Hepatocyte (in vitro differentiated cells): Measurements from ENCODE around the gene MYL2. TPM values are rescaled to one million over a fixed set of nuclear protein-coding genes. Genes with fewer than 3 reads are reported as not detected.

Experiments
- DNase-seq: peaks from one replicate; pipeline ENCODE4 v3.0.0-alpha.2; 2016; ENCODE audit warnings: low spot score
- H2AFZ ChIP-seq: fragments of 200-600 bp; sonication (generic); 2 replicates; pipeline ENCODE4 v1.6.0; 2016; ENCODE audit warnings: antibody characterized with exemption, mild to moderate bottlenecking
- H3K27ac ChIP-seq: fragments of 200-600 bp; sonication (generic); 2 replicates; pipeline ENCODE4 v1.5.1; 2016; ENCODE audit warnings: mild to moderate bottlenecking
- H3K27me3 ChIP-seq: fragments of 200-600 bp; sonication (generic); 2 replicates; pipeline ENCODE4 v1.6.1; 2016
- H3K36me3 ChIP-seq: fragments of 200-600 bp; sonication (generic); replicated peaks from 2 replicates; pipeline ENCODE4 v1.5.1; 2016; ENCODE audit warnings: low read depth; ENCODE audit not compliant: insufficient read depth
- H3K4me1 ChIP-seq: fragments of 200-600 bp; sonication (generic); 2 replicates; pipeline ENCODE4 v1.5.1; 2016; ENCODE audit warnings: mild to moderate bottlenecking, moderate library complexity; ENCODE audit not compliant: insufficient read depth
- H3K4me2 ChIP-seq: fragments of 200-600 bp; sonication (generic); 2 replicates; pipeline ENCODE4 v1.6.0; 2016
- H3K4me3 ChIP-seq: fragments of 200-600 bp; sonication (generic); 2 replicates; pipeline ENCODE4 v1.5.1; 2016; ENCODE audit warnings: mild to moderate bottlenecking
- H3K79me2 ChIP-seq: fragments of 200-600 bp; sonication (generic); 2 replicates; pipeline ENCODE4 v1.6.0; 2017; ENCODE audit warnings: mild to moderate bottlenecking
- H3K9me2 ChIP-seq: fragments of 200-600 bp; sonication (generic); replicated peaks from 2 replicates; pipeline ENCODE4 v1.6.0; 2017; ENCODE audit warnings: mild to moderate bottlenecking; ENCODE audit not compliant: insufficient read depth
- H3K9me3 ChIP-seq: fragments of 200-600 bp; sonication (generic); 2 replicates; pipeline ENCODE4 v1.5.1; 2016; ENCODE audit warnings: low read depth, mild to moderate bottlenecking
- H4K20me1 ChIP-seq: fragments of 200-600 bp; sonication (generic); 2 replicates; pipeline ENCODE4 v1.6.0; 2016; ENCODE audit warnings: mild to moderate bottlenecking; ENCODE audit not compliant: insufficient read depth, poor library complexity, severe bottlenecking
- CTCF ChIP-seq: fragments of 200-600 bp; sonication (generic); IDR thresholded peaks from 2 replicates; pipeline ENCODE4 v1.5.1; 2016; ENCODE audit warnings: antibody characterized with exemption, mild to moderate bottlenecking; ENCODE audit not compliant: poor library complexity
- EZH2 ChIP-seq: fragments of 200-600 bp; sonication (generic); IDR thresholded peaks from 2 replicates; pipeline ENCODE4 v1.6.1; 2016; ENCODE audit warnings: antibody characterized with exemption, mild to moderate bottlenecking, borderline replicate concordance
- EZH2phosphoT487 ChIP-seq: fragments of 200-600 bp; sonication (generic); IDR thresholded peaks from one replicate; pipeline ENCODE4 v1.6.1; 2018; ENCODE audit warnings: antibody characterized with exemption, mild to moderate bottlenecking, low read depth, moderate library complexity; ENCODE audit not compliant: unreplicated experiment, severe bottlenecking
- WGBS: methylation state at CpG from one replicate; pipeline ENCODE4 v1.1.6; 2016; ENCODE audit warnings: low lambda C conversion rate; ENCODE audit errors: missing lambda C conversion rate; 5-methylcytosine and 5-hydroxymethylcytosine counted together
- polyA plus RNA-seq: library from polyadenylated mRNA; unstranded; fragments of >200 nt; fragmentation: Nextera tagmentation; extraction: Ambion mirVana; gene quantifications from 2 replicates; pipeline ENCODE4 v1.2.1, GENCODE V29; 2016
- total RNA-seq: library from RNA; depleted of rRNA; stranded (reverse); fragments of >200 nt; gene quantifications from 2 replicates; pipeline ENCODE4 v1.2.3, GENCODE V29; 2014

The MYL2 gene
- total and polyA plus RNA-seq, 2 experiments from 2014 or later: not detected

- DNase-seq: no peak
- Histone ChIP-seq H3K36me3 (no peaks in the 10 kb centered on the region), H3K4me3 (no peak overlapping the region), H4K20me1 (no peaks in the 10 kb centered on the region), H3K4me2 (no peak overlapping the region), H2AFZ (no peak overlapping the region), H3K9me3 (no peaks in the 10 kb centered on the region), H3K4me1 (no peaks in the 10 kb centered on the region), H3K9me2 (no peaks in the 10 kb centered on the region), H3K27ac (no peak overlapping the region), H3K79me2 (no peaks in the 10 kb centered on the region), H3K27me3 (no peaks in the 10 kb centered on the region)
- WGBS: 94% methylated on average over 4 of the region's 4 CpGs
- TF ChIP-seq CTCF: no peak
- no peak for TF ChIP-seq EZH2phosphoT487
Measured at GRCh38 chr12:110923192-110923591, 2.8 kb upstream of the MYL2 start.

GRCh38 chr12:110922652-110923051, 2.3 kb upstream of the MYL2 start:
- DNase-seq: no peak
- Histone ChIP-seq H4K20me1 (no peaks in the 10 kb centered on the region), H3K4me2 (no peak overlapping the region), H3K36me3 (no peaks in the 10 kb centered on the region), H3K9me2 (no peaks in the 10 kb centered on the region), H3K27ac (no peak overlapping the region), H3K4me1 (no peaks in the 10 kb centered on the region), H3K79me2 (no peaks in the 10 kb centered on the region), H3K4me3 (no peak overlapping the region), H3K27me3 (no peaks in the 10 kb centered on the region), H2AFZ (no peak overlapping the region), H3K9me3 (no peaks in the 10 kb centered on the region)
- TF ChIP-seq EZH2 (no peak), EZH2phosphoT487 (no peak), CTCF (no peak)
- 80% methylated on average over 7 of the region's 7 CpGs for WGBS

- H3K36me3 ChIP-seq: no peaks in the 10 kb centered on the region
- no peak for DNase-seq
Measured at GRCh38 chr12:110921262-110921661, 883 bp upstream of the MYL2 start.

More at GRCh38 chr12:110921262-110921661, 883 bp upstream of the MYL2 start:
- no peaks in the 10 kb centered on the region for H3K9me2 ChIP-seq
- no peaks in the 10 kb centered on the region for H3K9me3 ChIP-seq
- TF ChIP-seq CTCF (no peak), EZH2 (no peak), EZH2phosphoT487 (no peak)
- no peak overlapping the region for H3K27ac ChIP-seq
- no peaks in the 10 kb centered on the region for H3K79me2 ChIP-seq
- WGBS: 78% methylated on average over 10 of the region's 10 CpGs
- H3K4me1 ChIP-seq: no peaks in the 10 kb centered on the region
- H3K27me3 ChIP-seq: no peaks in the 10 kb centered on the region
- H3K4me3 ChIP-seq: no peak overlapping the region
- H2AFZ ChIP-seq: no peak overlapping the region
- no peak overlapping the region for H3K4me2 ChIP-seq
- H4K20me1 ChIP-seq: no peaks in the 10 kb centered on the region
